Caco-2 (cell line): ENCODE measurements around the gene CLDN25. TPM values are rescaled to one million over a fixed set of nuclear protein-coding genes. Genes with fewer than 3 reads are reported as not detected.

Experiments used
- BruUV-seq: library from RNA; stranded (reverse); fragments of 400-500 nt; replicated peaks from 2 replicates; lab custom pipeline; 2021; lab: Mats Ljungman, UMichigan
- CTCF ChIA-PET: fragments of 300-600 bp; sonication (Branson Sonifier 250); formaldehyde crosslinking; loops from one replicate; lab custom pipeline; 2022; ENCODE audit warnings: antibody characterized with exemption; lab: Charles Lee
- POLR2A ChIA-PET: fragments of 300-600 bp; sonication (Branson Sonifier 250); formaldehyde crosslinking; loops from one replicate; lab custom pipeline; 2022; ENCODE audit warnings: antibody characterized with exemption; lab: Charles Lee
- DNase-seq, 2 experiments: peaks; one replicate each; pipeline versions ENCODE4 v3.0.0 to v3.0.0-alpha.2; 2020 to 2022
- H3K27me3 ChIP-seq: replicated peaks from 2 replicates; pipeline ENCODE4 v1.6.0; 2011; ENCODE audit warnings: low read length; ENCODE audit not compliant: control insufficient read depth, insufficient read depth
- H3K36me3 ChIP-seq: 2 replicates; pipeline ENCODE4 v1.5.1; 2011; ENCODE audit warnings: low read length; ENCODE audit not compliant: control insufficient read depth, insufficient read depth
- H3K4me1 ChIP-seq: fragments of 250-450 bp; sonication (Bioruptor Pico); 2 replicates; pipeline ENCODE4 v1.5.1; 2020; ENCODE audit warnings: mild to moderate bottlenecking
- H3K4me3 ChIP-seq: 2 replicates; pipeline ENCODE4 v1.5.1; 2011; ENCODE audit warnings: low read depth, mild to moderate bottlenecking, control low read depth, low read length
- H3K9me3 ChIP-seq: fragments of 250-450 bp; sonication (Bioruptor Pico); 2 replicates; pipeline ENCODE4 v1.5.1; 2020; ENCODE audit warnings: mild to moderate bottlenecking, moderate library complexity
- H3K27ac Mint-ChIP-seq: one replicate; pipeline ENCODE4 v1.8.0; 2022; ENCODE audit warnings: mixed read lengths; ENCODE audit not compliant: unreplicated experiment
- H3K27me3 Mint-ChIP-seq: one replicate; pipeline ENCODE4 v1.8.0; 2022; ENCODE audit warnings: mixed read lengths; ENCODE audit not compliant: insufficient read depth, unreplicated experiment
- H3K36me3 Mint-ChIP-seq: one replicate; pipeline ENCODE4 v1.8.0; 2022; ENCODE audit warnings: mild to moderate bottlenecking, mixed read lengths; ENCODE audit not compliant: insufficient read depth, unreplicated experiment
- H3K4me1 Mint-ChIP-seq: one replicate; pipeline ENCODE4 v1.8.0; 2022; ENCODE audit warnings: low read depth, mixed read lengths; ENCODE audit not compliant: unreplicated experiment
- H3K4me3 Mint-ChIP-seq: one replicate; pipeline ENCODE4 v1.8.0; 2022; ENCODE audit warnings: mild to moderate bottlenecking, moderate library complexity, mixed read lengths; ENCODE audit not compliant: unreplicated experiment
- H3K9me3 Mint-ChIP-seq: one replicate; pipeline ENCODE4 v1.8.0; 2022; ENCODE audit warnings: mixed read lengths; ENCODE audit not compliant: unreplicated experiment
- CTCF ChIP-seq, 2 experiments: fragments of 200-600 bp in 1 of 2; IDR thresholded peaks; 1 replicate in 1 of 2; 2 replicates in 1 of 2; pipeline versions ENCODE4 v1.5.1 to v1.8.0; 2011 to 2022; ENCODE audit warnings: antibody characterized with exemption in 1 of 2, control low read depth in 1 of 2, inconsistent platforms in 1 of 2, low read depth in 1 of 2, low read length in 1 of 2, mild to moderate bottlenecking in 1 of 2, moderate library complexity in 1 of 2; ENCODE audit not compliant: insufficient read depth in 1 of 2, severe bottlenecking in 1 of 2, unreplicated experiment in 1 of 2
- intact Hi-C: fragments of 100-400 bp; cut with micrococcal nuclease; formaldehyde crosslinking; loops from one replicate; pipeline ENCODE4 v1.10.0; 2022; ENCODE audit not compliant: unreplicated experiment
- total RNA-seq: library from RNA; stranded (reverse); gene quantifications from 2 replicates; pipeline ENCODE4 v1.2.3, GENCODE V29; 2022

Gene CLDN25
- total RNA-seq, 1 experiment from 2014 or later, result not detected

GRCh38 chr11:113814181-113814580, 34.6 kb downstream of the CLDN25 start:
- no peaks in the 10 kb centered on the region for H3K27me3 Mint-ChIP-seq
- no peaks in the 10 kb centered on the region for H3K9me3 ChIP-seq
- no peak overlapping the region for H3K4me3 Mint-ChIP-seq
- H3K36me3 ChIP-seq, result peaks cover 5% of the 10 kb centered on the region
- no peak for DNase-seq
- no peaks in the 10 kb centered on the region for H3K4me1 ChIP-seq
- H3K4me3 ChIP-seq, result no peak overlapping the region
- no peaks in the 10 kb centered on the region for H3K27me3 ChIP-seq
- no peak for TF ChIP-seq CTCF (IDR thresholded peaks at IDR 0.05; ENCODE audit: insufficient read depth in 1 of 2, low read depth in 1 of 2, low read length in 1 of 2, severe bottlenecking in 1 of 2, unreplicated experiment in 1 of 2)
- ChIA-PET POLR2A (no interaction called here), CTCF (no interaction called here)
- no TSS peak for BruUV-seq
- intact Hi-C loops, result no loop called here
- H3K4me1 Mint-ChIP-seq, result no peaks in the 10 kb centered on the region
- no peaks in the 10 kb centered on the region for H3K9me3 Mint-ChIP-seq
- H3K36me3 Mint-ChIP-seq, result peaks cover 67% of the 10 kb centered on the region
- H3K27ac Mint-ChIP-seq, result no peak overlapping the region

GRCh38 chr11:113817162-113817561, 37.6 kb downstream of the CLDN25 start:
- no TSS peak for BruUV-seq
- POLR2A ChIA-PET, result no interaction called here
- Histone ChIP-seq H3K36me3 (peaks cover 5% of the 10 kb centered on the region), H3K27me3 (no peaks in the 10 kb centered on the region), H3K4me3 (no peak overlapping the region), H3K4me1 (no peaks in the 10 kb centered on the region), H3K9me3 (no peaks in the 10 kb centered on the region)
- Mint-ChIP-seq H3K27me3 (no peaks in the 10 kb centered on the region), H3K4me3 (no peak overlapping the region), H3K36me3 (peaks cover 71% of the 10 kb centered on the region), H3K9me3 (no peaks in the 10 kb centered on the region), H3K27ac (no peak overlapping the region), H3K4me1 (no peaks in the 10 kb centered on the region)
- no peak for TF ChIP-seq CTCF (IDR thresholded peaks at IDR 0.05; ENCODE audit: insufficient read depth in 1 of 2, low read depth in 1 of 2, low read length in 1 of 2, severe bottlenecking in 1 of 2, unreplicated experiment in 1 of 2)
- intact Hi-C loops, result no loop called here
- DNase-seq, result no peak
- CTCF ChIA-PET, result no interaction called here

DNA sequence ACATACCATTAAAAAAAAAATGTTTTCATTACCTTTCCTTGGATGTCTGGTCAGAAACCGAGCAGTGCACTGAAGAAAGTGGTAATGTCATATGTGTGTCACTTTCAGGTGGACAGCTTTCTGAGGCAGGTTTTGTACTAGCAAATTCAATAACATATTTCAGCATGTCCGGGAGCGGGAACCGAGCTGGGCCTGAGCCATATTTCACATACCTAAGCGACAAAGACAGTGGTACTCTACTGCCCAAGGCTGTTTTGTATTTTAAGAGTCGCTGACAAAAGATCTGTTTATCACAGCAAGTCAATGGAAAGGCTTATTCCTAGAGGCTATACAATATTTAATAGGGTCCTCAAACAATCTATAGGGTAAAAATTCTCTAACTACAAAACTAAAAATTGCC, 38.0 kb downstream of the CLDN25 start:
- CTCF ChIA-PET, result no interaction called here
- Histone ChIP-seq H3K4me3 (no peak overlapping the region), H3K9me3 (no peaks in the 10 kb centered on the region), H3K36me3 (peaks cover 5% of the 10 kb centered on the region), H3K27me3 (no peaks in the 10 kb centered on the region), H3K4me1 (no peaks in the 10 kb centered on the region)
- intact Hi-C loops, result no loop called here
- no peak overlapping the region for H3K4me3 Mint-ChIP-seq
- BruUV-seq, result no TSS peak
- DNase-seq, result no peak
- TF ChIP-seq CTCF (IDR thresholded peaks at IDR 0.05; ENCODE audit: insufficient read depth in 1 of 2, low read depth in 1 of 2, low read length in 1 of 2, severe bottlenecking in 1 of 2, unreplicated experiment in 1 of 2), result no peak
- no peaks in the 10 kb centered on the region for H3K27me3 Mint-ChIP-seq
- H3K36me3 Mint-ChIP-seq, result peaks cover 75% of the 10 kb centered on the region
- POLR2A ChIA-PET, result no interaction called here
- H3K4me1 Mint-ChIP-seq, result no peaks in the 10 kb centered on the region
- H3K9me3 Mint-ChIP-seq, result no peaks in the 10 kb centered on the region
- no peak overlapping the region for H3K27ac Mint-ChIP-seq
